H7 (cell line): ENCODE measurements around the gene EEF1AKMT1. TPM values are rescaled to one million over a fixed set of nuclear protein-coding genes. Genes with fewer than 3 reads are reported as not detected.

Source experiments
- DNase-seq: peaks from one replicate; pipeline ENCODE4 v3.0.0; 2012
- H3K27me3 ChIP-seq: 2 replicates; pipeline ENCODE4 v1.6.0; 2011; ENCODE audit warnings: mild to moderate bottlenecking, low read length; ENCODE audit not compliant: control insufficient read depth, insufficient read depth
- H3K36me3 ChIP-seq: replicated peaks from 2 replicates; pipeline ENCODE4 v1.5.1; 2011; ENCODE audit warnings: low read length; ENCODE audit not compliant: control insufficient read depth, insufficient read depth
- H3K4me3 ChIP-seq: 2 replicates; pipeline ENCODE4 v1.5.1; 2011; ENCODE audit warnings: low read depth, mild to moderate bottlenecking, control low read depth, low read length, moderate library complexity; ENCODE audit not compliant: insufficient read depth
- total RNA-seq: library from RNA; depleted of rRNA; stranded (reverse); fragments of >200 nt; shearing (Covaris generic); gene quantifications from 2 replicates; pipeline ENCODE4 v1.2.3, GENCODE V29; 2014

The EEF1AKMT1 gene
- total RNA-seq, 1 experiment from 2014 or later = 2.6 TPM

DNA sequence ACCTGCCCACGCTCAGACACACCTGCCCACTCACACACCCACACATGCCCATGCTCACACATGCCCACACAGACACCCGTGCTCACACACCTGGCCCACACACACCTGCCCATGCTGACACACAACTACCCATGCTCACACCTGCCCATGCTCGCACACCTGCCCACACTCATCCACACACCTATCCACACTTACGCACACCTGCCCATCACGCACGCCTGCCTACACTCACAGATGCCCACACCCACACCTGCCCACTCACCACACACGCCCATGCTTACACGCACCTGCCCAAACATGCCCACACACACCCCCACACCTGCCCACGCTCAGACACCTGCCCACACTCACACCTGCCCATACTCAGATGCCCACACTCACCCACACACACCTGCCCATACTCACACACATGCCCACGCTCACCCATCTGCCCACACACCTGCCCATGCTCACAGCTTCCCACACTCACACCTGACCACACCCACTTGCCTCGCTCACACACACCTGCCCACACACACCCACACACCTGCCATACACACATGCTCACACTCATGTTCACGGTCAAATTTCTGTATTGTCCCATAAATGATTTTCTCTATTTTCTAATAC, 54.7 kb downstream of the EEF1AKMT1 start:
- peaks cover 16% of the 10 kb centered on the region for H3K27me3 ChIP-seq
- no peak overlapping the region for H3K4me3 ChIP-seq
- no peak for DNase-seq
- no peaks in the 10 kb centered on the region for H3K36me3 ChIP-seq

- Histone ChIP-seq H3K4me3 (no peak overlapping the region), H3K36me3 (no peaks in the 10 kb centered on the region), H3K27me3 (peaks cover 16% of the 10 kb centered on the region)
- DNase-seq = peak; percentile 35
Observed at GRCh38 chr13:20717581-20718542, 55.9 kb downstream of the EEF1AKMT1 start.

GRCh38 chr13:20716951-20717350, 56.8 kb downstream of the EEF1AKMT1 start:
- peaks cover 11% of the 10 kb centered on the region for H3K27me3 ChIP-seq
- peak; percentile 66 for DNase-seq
- H3K36me3 ChIP-seq = no peaks in the 10 kb centered on the region
- H3K4me3 ChIP-seq = no peak overlapping the region

DNA sequence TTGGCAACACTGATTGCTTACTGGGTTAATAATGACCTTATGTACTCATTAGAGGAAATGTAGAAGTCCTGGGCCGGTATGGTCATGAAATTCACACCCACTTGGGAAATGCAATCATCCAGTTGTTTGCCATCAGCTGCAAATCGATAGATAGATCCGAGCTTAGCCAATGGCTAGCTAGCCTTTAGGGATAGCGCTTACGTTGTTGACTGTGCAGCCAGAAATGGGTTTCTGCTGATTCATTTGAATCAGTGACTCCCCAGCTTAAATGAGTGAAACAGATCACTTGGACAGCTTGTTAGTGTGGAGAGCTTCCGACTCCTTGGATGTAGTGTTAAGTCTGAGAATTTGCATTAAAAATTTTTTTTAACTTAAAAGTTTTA, 58.4 kb downstream of the EEF1AKMT1 start:
- Histone ChIP-seq H3K27me3 (no peaks in the 10 kb centered on the region; the same call in none of the 2 replicates), H3K4me3 (no peak overlapping the region), H3K36me3 (no peaks in the 10 kb centered on the region)
- DNase-seq = no peak

- DNase-seq = no peak
- Histone ChIP-seq H3K27me3 (no peaks in the 10 kb centered on the region; the same call in none of the 2 replicates), H3K36me3 (no peaks in the 10 kb centered on the region), H3K4me3 (no peak overlapping the region)
Observed at GRCh38 chr13:20714563-20715329, 59.0 kb downstream of the EEF1AKMT1 start.

DNA sequence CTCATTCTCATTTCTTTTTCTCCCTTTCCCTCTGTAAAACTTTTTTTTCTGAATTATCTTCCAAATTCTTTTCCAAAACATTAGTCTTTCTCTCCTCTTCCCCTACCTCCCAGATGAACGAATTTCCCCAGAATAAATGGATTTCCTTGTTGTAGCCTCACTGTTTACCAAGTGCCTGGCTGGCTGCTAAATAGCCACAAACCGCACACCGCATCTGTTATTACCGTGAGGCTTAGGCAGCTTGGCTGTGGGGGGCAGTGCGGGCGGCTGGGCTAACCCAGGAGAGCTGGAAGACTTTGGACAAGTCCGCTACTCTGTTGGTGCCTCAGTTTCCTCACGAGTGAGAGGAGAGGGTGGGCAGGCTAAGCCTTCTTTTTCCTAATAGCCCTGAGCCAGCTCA, 59.6 kb downstream of the EEF1AKMT1 start:
- no peak for DNase-seq
- Histone ChIP-seq H3K27me3 (no peaks in the 10 kb centered on the region; the same call in none of the 2 replicates), H3K4me3 (no peak overlapping the region), H3K36me3 (no peaks in the 10 kb centered on the region)

- H3K4me3 ChIP-seq = no peak overlapping the region
- H3K36me3 ChIP-seq = no peaks in the 10 kb centered on the region
- no peak for DNase-seq
- no peaks in the 10 kb centered on the region; the same call in none of the 2 replicates for H3K27me3 ChIP-seq
Observed at GRCh38 chr13:20713751-20714150, 60.0 kb downstream of the EEF1AKMT1 start.

- no peak for DNase-seq
- Histone ChIP-seq H3K4me3 (0 out of 2 replicates have a peak overlapping the region, but pooled peaks have one; percentile 2), H3K36me3 (no peaks in the 10 kb centered on the region), H3K27me3 (no peaks in the 10 kb centered on the region; the same call in none of the 2 replicates)
Observed at GRCh38 chr13:20713014-20713376, 60.8 kb downstream of the EEF1AKMT1 start.

GRCh38 chr13:20711301-20712044, 62.3 kb downstream of the EEF1AKMT1 start:
- H3K36me3 ChIP-seq = no peaks in the 10 kb centered on the region
- peak; percentile 68 for DNase-seq
- no peak overlapping the region; the same call in 1 of the 2 replicates for H3K4me3 ChIP-seq
- H3K27me3 ChIP-seq = no peaks in the 10 kb centered on the region; the same call in none of the 2 replicates

GRCh38 chr13:20709782-20710181, 64.0 kb downstream of the EEF1AKMT1 start:
- H3K36me3 ChIP-seq = no peaks in the 10 kb centered on the region
- H3K27me3 ChIP-seq = peaks cover 6% of the 10 kb centered on the region
- DNase-seq = no peak
- no peak overlapping the region for H3K4me3 ChIP-seq

GRCh38 chr13:20709369-20709768, 64.4 kb downstream of the EEF1AKMT1 start:
- Histone ChIP-seq H3K36me3 (no peaks in the 10 kb centered on the region), H3K4me3 (no peak overlapping the region), H3K27me3 (peaks cover 10% of the 10 kb centered on the region)
- no peak for DNase-seq

DNA sequence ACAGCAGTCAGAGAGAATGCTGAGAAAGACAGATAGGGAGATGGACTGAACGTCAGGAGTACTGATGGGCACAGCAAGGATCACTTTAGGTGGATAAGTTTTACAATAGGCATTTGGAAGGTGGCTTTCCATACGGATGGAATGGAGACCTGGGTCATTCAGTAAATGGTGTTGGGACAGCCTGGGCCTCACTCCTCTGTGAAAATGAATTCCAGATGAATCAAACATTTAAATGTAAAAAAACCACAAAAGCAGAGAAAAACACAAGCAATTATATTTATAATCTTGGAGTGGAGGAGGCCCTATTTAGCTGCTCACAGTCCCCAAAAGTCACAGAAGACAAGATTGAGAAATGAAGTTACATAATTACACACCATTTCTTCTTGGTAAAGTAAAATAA, 65.5 kb downstream of the EEF1AKMT1 start:
- Histone ChIP-seq H3K27me3 (peaks cover 12% of the 10 kb centered on the region), H3K36me3 (no peaks in the 10 kb centered on the region), H3K4me3 (no peak overlapping the region)
- no peak for DNase-seq

- DNase-seq = no peak
- H3K27me3 ChIP-seq = peaks cover 27% of the 10 kb centered on the region
- H3K4me3 ChIP-seq = no peak overlapping the region
- no peaks in the 10 kb centered on the region for H3K36me3 ChIP-seq
Observed at GRCh38 chr13:20706661-20707060, 67.1 kb downstream of the EEF1AKMT1 start.
